ENCODE data around the gene HK1.
A peak's percentile ranks its signal among the peaks of the same experiment; 100 is the strongest.

HK1 gene

GRCh38 chr10:69445041-69445440 lies 166.7 kb downstream of the HK1 start:
- TF ChIP-seq POU6F1 (CRISPR knock-in tag; IDR thresholded peaks at IDR 0.05; ENCODE audit: borderline replicate concordance, low read depth) = no peak
- TF ChIP-seq CSRNP3 (CRISPR knock-in tag; IDR thresholded peaks at IDR 0.05) = no peak
- no peak for TF ChIP-seq ZC3H10 (CRISPR knock-in tag; IDR thresholded peaks at IDR 0.05)
- no peak for TF ChIP-seq ISL1 (CRISPR knock-in tag; IDR thresholded peaks at IDR 0.05)
- TF ChIP-seq TOX (CRISPR knock-in tag; IDR thresholded peaks at IDR 0.05; ENCODE audit: borderline replicate concordance) = no peak
- TF ChIP-seq ZNF565 (CRISPR knock-in tag; conservative IDR thresholded peaks at IDR 0.05; ENCODE audit: low read depth) = no peak
- TF ChIP-seq PATZ1 (CRISPR knock-in tag; IDR thresholded peaks at IDR 0.05; ENCODE audit: borderline replicate concordance) = no peak
- no peak for TF ChIP-seq CSDC2 (CRISPR knock-in tag; IDR thresholded peaks at IDR 0.05)
- TF ChIP-seq BACH2 (CRISPR knock-in tag; IDR thresholded peaks at IDR 0.05; ENCODE audit: borderline replicate concordance) = no peak
- TF ChIP-seq PPARA (CRISPR knock-in tag; IDR thresholded peaks at IDR 0.05; ENCODE audit: borderline replicate concordance) = no peak
- TF ChIP-seq ZNF8 (CRISPR knock-in tag; IDR thresholded peaks at IDR 0.05) = no peak
- no peak for TF ChIP-seq ZFP30 (CRISPR knock-in tag; IDR thresholded peaks at IDR 0.05)
- no peak for TF ChIP-seq ARNTL (CRISPR knock-in tag; IDR thresholded peaks at IDR 0.05; ENCODE audit: borderline replicate concordance, low read depth)
- ATAC-seq = no peak

GRCh38 chr10:69446229-69446628 lies 167.9 kb downstream of the HK1 start:
- ATAC-seq = peak; percentile 7
- TF ChIP-seq GLIS3 (CRISPR knock-in tag; IDR thresholded peaks at IDR 0.05) (no peak), ZFP3 (CRISPR knock-in tag; IDR thresholded peaks at IDR 0.05) (no peak), ZNF70 (CRISPR knock-in tag; IDR thresholded peaks at IDR 0.05) (no peak), SNAI2 (CRISPR knock-in tag; IDR thresholded peaks at IDR 0.05) (no peak), TOX (CRISPR knock-in tag; IDR thresholded peaks at IDR 0.05; ENCODE audit: borderline replicate concordance) (no peak), CSRNP3 (CRISPR knock-in tag; IDR thresholded peaks at IDR 0.05) (no peak), BACH2 (CRISPR knock-in tag; IDR thresholded peaks at IDR 0.05; ENCODE audit: borderline replicate concordance) (no peak), OSR1 (CRISPR knock-in tag; IDR thresholded peaks at IDR 0.05) (no peak), ZNF8 (CRISPR knock-in tag; IDR thresholded peaks at IDR 0.05) (no peak), ZC3H10 (CRISPR knock-in tag; IDR thresholded peaks at IDR 0.05) (no peak), ISL1 (CRISPR knock-in tag; IDR thresholded peaks at IDR 0.05) (no peak), ARNTL (CRISPR knock-in tag; IDR thresholded peaks at IDR 0.05; ENCODE audit: borderline replicate concordance, low read depth) (no peak), TCF4 (CRISPR knock-in tag; IDR thresholded peaks at IDR 0.05; ENCODE audit: borderline replicate concordance) (no peak), PATZ1 (CRISPR knock-in tag; IDR thresholded peaks at IDR 0.05; ENCODE audit: borderline replicate concordance) (no peak), ZFP30 (CRISPR knock-in tag; IDR thresholded peaks at IDR 0.05) (no peak), CREB5 (CRISPR knock-in tag; IDR thresholded peaks at IDR 0.05; ENCODE audit: low read depth) (no peak), TSHZ2 (CRISPR knock-in tag; IDR thresholded peaks at IDR 0.05) (no peak), ZNF565 (CRISPR knock-in tag; conservative IDR thresholded peaks at IDR 0.05; ENCODE audit: low read depth) (no peak), ESRRG (CRISPR knock-in tag; IDR thresholded peaks at IDR 0.05) (no peak)
